Mammary epithelial cell (primary cell): Measurements from ENCODE around the gene MEGF8.

ENCODE experiments used
- EZH2 ChIP-seq: IDR thresholded peaks from 2 replicates; pipeline ENCODE4 v1.6.1; 2012; ENCODE audit warnings: low read length, inconsistent platforms, borderline replicate concordance
- TF ChIP-seq, protein P1 (sequence below), 2 donors: IDR thresholded peaks in 1 of 2; conservative IDR thresholded peaks in 1 of 2; 2 replicates each; pipeline ENCODE4 v1.5.1; 2011 to 2012; ENCODE audit warnings: inconsistent platforms in 2 of 2, low read length in 2 of 2, mild to moderate bottlenecking in 2 of 2, control low read depth in 1 of 2, low read depth in 1 of 2; ENCODE audit not compliant: insufficient read depth in 1 of 2; ENCODE audit errors: extremely low read depth in 1 of 2

DNA sequence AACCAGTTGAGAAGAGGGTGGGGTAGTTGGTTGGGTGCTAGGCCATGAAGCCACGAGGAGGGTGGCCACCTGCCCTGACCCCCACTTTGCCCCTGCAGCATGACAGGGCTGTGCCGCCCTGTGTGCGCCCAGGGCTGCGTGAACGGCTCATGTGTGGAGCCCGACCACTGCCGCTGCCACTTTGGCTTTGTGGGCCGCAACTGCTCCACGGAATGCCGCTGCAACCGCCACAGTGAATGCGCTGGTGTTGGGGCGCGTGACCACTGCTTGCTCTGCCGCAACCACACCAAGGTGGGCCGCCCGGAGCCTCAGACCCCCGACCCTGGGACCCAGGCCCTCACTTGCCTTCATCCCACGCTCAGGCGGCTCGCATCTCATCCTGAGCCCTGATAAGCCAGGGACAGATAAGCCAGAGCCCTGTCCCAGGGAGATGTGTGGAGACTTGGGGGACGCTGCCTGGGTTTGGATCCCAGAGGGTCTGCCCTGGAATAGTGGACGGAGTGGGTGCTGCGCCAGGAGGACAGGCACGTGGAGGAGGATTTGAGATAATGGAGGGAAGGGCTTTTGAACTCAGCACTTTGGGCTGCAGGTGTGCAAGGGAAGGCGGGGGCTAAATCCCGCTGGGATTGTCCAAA, 44.1 kb downstream of the MEGF8 start:
- TF ChIP-seq, protein P1, sequence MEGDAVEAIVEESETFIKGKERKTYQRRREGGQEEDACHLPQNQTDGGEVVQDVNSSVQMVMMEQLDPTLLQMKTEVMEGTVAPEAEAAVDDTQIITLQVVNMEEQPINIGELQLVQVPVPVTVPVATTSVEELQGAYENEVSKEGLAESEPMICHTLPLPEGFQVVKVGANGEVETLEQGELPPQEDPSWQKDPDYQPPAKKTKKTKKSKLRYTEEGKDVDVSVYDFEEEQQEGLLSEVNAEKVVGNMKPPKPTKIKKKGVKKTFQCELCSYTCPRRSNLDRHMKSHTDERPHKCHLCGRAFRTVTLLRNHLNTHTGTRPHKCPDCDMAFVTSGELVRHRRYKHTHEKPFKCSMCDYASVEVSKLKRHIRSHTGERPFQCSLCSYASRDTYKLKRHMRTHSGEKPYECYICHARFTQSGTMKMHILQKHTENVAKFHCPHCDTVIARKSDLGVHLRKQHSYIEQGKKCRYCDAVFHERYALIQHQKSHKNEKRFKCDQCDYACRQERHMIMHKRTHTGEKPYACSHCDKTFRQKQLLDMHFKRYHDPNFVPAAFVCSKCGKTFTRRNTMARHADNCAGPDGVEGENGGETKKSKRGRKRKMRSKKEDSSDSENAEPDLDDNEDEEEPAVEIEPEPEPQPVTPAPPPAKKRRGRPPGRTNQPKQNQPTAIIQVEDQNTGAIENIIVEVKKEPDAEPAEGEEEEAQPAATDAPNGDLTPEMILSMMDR (conservative IDR thresholded peaks at IDR 0.05 in 1 of 2, IDR thresholded peaks at IDR 0.05 in 1 of 2; ENCODE audit: extremely low read depth in 1 of 2, insufficient read depth in 1 of 2, low read depth in 1 of 2, low read length in 2 of 2), result no peak
- TF ChIP-seq EZH2, result no peak
